HG03565 (cell line): ENCODE measurements around the gene DTX2.
A peak's percentile ranks its signal among the peaks of the same experiment; 100 is the strongest.
"Not testable (repeated sequence)": the region's sequence is repeated elsewhere in the genome, so short reads cannot be mapped to it uniquely, and the experiment has no call there.

Source experiments
- ATAC-seq: cut with Tn5 transposase; IDR thresholded peaks from one replicate; pipeline ENCODE4 v1.9.1; 2021; ENCODE audit warnings: mild to moderate bottlenecking, moderate library complexity; ENCODE audit not compliant: unreplicated experiment

The DTX2 gene

DNA sequence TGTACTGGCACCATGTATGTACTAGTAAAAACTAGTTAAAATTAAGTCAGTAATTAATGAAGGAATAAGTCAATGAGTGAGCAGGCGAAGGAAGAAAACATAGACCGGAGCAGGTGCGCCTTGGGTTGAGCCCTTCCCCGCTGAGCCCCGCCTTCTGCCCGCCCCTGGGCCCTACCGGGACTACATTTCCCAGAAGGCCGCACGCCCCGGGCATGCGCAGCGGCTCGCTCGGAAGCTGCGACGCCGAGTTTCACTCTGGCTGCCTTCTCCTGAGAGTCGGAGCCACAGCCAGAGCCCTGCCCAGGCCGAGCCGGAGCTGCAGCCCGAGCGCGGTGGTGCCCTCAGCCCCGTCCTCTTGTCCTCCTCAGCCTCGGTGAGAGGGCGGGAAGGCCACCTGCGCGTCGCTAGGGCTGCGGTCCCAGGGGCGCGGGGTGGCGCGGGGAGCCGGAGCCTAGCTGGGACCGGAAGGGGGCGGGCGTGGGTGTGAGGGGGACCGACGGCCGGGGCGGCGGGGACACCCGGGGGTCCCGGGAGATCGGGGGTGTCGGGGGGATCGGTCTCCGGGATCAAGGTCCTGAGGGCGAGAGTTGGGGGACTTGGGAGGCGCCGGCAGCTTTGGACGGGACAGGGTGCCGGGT is at the start of gene DTX2:
Gene DTX2, plus strand, starts transcription at position 246 of the 638 bp plus-strand sequence. CDS start 18,801 bp downstream, outside the sequence.
- peak; percentile 96 for ATAC-seq

GRCh38 chr7:76412249-76412648 is 49.3 kb upstream of the DTX2 start:
- ATAC-seq, result no peak

DNA sequence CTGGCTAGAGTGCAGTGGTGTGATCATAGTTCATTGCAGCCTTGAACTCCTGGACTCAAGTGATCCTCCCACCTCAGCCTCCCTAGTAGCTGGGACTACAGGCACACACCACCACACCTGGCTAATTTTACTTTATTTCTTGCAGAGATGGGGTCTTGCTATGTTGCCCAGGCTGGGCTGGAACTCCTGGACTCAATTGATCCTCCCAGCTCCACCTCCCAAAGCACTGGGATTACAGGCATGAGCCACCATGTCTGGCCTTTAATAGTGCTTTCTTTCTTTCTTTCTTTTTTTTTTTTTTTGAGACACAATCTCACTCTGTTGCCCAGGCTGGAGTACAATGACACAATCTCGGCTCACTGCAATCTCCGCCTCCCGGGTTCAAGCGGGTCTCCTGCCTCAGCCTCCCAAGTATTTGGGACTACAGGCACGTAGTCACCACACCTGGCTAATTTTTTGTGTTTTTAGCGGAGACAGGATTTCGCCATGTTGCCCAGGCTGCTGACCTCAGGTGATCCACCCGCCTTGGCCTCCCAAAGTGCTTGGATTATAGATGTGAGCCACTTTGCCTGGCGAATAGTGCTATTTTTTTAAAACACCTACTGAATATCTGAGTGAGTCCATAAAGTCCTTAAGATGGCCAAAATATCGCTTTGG is 43.7 kb upstream of the DTX2 start:
- not testable (repeated sequence) for ATAC-seq

DNA sequence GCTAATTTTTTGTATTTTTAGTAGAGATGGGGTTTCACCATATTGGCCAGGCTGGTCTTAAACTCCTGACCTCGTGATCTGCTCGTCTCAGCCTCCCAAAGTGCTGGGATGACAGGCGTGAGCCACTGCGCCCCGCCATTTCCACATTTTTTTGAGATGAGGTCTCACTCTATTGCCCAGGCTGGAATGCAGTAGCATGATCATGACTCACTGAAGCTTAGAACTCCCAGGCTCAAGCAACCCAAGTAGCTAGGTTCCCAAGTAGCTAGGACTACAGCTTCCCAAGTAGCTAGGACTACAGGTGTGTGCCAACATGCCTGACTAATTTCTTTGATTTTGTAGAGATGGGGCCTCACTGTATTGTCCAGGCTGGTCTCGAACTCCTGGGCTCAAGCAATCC is 40.4 kb upstream of the DTX2 start:
- ATAC-seq, result not testable (repeated sequence)

DNA sequence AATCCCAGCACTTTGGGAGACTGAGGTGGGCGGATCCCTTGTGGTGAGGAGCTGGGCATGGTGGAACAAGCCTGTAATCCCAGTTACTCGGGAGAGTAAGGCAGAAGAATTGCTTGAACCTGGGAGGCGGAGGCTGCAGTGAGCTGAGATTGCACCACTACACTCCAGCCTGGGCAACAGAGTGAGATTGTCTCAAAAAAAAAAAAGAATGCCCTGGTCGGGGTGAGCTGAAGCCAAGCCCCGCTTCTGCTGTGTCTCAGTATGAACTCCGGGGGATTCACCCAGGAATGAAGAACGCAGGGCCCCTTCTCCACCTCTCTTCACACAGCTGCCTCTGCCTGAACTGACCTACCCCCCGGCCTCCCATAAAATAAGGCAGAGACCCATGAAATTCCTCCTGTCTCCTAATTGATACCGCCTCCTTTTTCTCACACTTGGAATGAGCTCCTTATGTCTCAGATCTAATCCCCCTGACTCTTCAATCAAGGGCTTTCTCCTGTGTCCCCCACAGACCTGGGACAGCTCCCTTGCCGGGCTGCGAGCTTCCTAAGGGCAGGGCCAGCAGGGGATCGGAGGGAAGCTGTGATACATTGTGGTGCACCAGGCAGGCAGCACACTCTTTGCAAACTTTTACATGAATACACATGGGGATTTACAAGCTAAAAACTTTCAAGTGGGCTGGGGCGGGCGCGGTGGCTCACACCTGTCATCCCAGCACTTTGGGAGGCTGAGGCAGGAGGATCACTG is 37.7 kb upstream of the DTX2 start:
- ATAC-seq, result no peak

GRCh38 chr7:76424413-76425111 is 36.9 kb upstream of the DTX2 start, which contains the start of gene ZP3:
TSS of gene ZP3 (plus strand) at chr7:76424950. CDS start at chr7:76424965, 15 bp downstream.
- ATAC-seq, result no peak

GRCh38 chr7:76425156-76425555 is 36.4 kb upstream of the DTX2 start:
- ATAC-seq, result no peak

DNA sequence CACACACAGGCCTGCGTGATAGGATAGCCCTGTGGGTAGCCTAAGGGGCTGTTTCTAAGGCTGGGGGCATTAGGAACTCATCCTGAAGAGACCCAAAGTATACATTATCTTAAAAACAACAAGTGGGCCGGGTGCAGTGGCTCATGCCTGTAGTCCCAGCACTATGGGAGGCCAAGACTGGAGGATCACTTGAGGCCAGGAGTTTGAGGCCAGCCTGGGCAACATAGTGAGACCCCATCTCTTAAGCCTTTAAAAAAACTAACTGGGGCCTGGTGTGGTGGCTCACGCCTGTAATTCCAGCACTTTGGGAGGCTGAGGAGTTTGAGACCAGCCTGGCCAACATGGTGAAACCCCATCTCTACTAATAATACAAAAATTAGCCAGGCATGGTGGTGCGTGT is 36.0 kb upstream of the DTX2 start:
- ATAC-seq, result not testable (repeated sequence)

GRCh38 chr7:76426246-76426645 is 35.3 kb upstream of the DTX2 start:
- ATAC-seq, result no peak

- no peak for ATAC-seq
Measured at GRCh38 chr7:76427635-76428034, 33.9 kb upstream of the DTX2 start.

GRCh38 chr7:76428149-76428823 is 33.2 kb upstream of the DTX2 start:
- no peak for ATAC-seq

DNA sequence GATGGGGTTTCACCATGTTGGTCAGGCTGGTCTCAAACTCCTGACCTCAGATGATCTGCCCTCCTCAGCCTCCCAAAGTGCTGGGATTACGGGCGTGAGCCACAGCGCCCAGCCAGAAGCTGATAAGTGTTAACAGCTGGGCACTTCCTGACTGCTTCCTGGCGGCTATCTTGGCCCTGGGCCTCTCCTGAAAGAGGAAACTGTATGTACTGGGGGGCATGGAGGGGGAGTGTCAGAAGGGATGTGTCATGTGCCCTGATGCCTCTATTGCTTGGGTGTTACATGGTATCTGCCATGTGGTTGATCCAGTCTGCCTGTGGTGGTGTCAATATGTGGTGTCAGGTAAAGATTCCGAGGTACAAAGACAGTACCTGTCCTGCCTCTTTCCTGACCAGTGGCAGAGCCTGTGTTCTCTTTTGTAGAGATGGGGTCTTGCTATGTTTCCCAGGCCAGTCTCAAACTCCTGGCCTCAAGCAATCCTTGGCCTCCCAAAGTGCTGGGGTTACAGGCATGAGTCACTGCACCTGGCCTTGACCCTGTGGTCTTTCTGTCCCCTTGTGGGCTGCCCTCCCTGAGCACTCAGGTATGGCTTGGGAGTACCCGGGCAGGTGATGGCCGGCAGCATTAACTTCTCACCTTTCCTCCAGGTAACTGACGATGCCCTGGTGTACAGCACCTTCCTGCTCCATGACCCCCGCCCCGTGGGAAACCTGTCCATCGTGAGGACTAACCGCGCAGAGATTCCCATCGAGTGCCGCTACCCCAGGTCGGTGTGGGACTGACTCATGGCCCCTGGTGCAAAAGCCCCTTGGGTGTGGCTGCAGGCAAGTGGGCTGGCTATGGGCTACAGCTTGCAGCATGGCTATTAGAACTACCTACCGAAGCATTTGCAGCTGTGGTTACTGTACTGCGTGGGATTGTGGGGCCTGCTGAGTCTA is 32.4 kb upstream of the DTX2 start:
- ATAC-seq, result no peak

- ATAC-seq, result no peak
Measured at GRCh38 chr7:76430211-76430610, 31.3 kb upstream of the DTX2 start.

- ATAC-seq, result no peak
Measured at GRCh38 chr7:76430836-76431235, 30.7 kb upstream of the DTX2 start.

DNA sequence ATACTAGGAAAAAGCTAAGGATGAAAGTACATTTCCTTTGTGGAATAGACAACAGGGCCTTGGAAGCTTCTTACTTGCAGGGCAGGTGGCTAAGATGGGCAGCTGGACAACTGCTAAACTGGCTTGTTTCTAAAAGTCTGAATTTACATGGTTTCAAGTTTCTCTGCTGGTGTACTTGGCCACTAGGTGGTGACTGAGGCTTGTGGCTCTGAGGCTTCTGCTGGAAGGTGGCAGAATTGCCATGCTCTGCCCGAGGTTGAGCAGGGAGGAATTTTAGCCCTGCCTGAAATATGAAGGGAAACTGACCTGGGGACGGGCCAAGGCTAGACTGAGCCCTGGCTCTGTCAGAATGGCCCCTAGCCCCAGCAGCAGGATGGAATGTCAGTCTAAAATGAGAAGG is 23.6 kb upstream of the DTX2 start:
- ATAC-seq, result peak; percentile 69

GRCh38 chr7:76439120-76439888 is 22.2 kb upstream of the DTX2 start:
- ATAC-seq, result not testable (repeated sequence)

GRCh38 chr7:76440404-76440803 is 21.1 kb upstream of the DTX2 start:
- ATAC-seq, result not testable (repeated sequence)

- peak; percentile 36 for ATAC-seq
Measured at GRCh38 chr7:76441792-76442191, 19.7 kb upstream of the DTX2 start.
